Ishikawa (cell line): Measurements from ENCODE around the gene PITPNC1.

Experiments
- CEBPB ChIP-seq: IDR thresholded peaks from 2 replicates; pipeline ENCODE4 v1.6.1; 2012
- CREB1 ChIP-seq: IDR thresholded peaks from 2 replicates; pipeline ENCODE4 v1.6.1; 2012; ENCODE audit warnings: low read depth
- EGR1 ChIP-seq: IDR thresholded peaks from 2 replicates; pipeline ENCODE4 v1.6.1; 2012
- EP300 ChIP-seq: IDR thresholded peaks from 2 replicates; pipeline ENCODE4 v1.6.1; 2012; ENCODE audit warnings: borderline replicate concordance
- FOXM1 ChIP-seq: IDR thresholded peaks from 2 replicates; pipeline ENCODE4 v1.6.1; 2012; ENCODE audit warnings: low read depth, borderline replicate concordance
- NFIC ChIP-seq: IDR thresholded peaks from 2 replicates; pipeline ENCODE4 v1.6.1; 2012
- RAD21 ChIP-seq: IDR thresholded peaks from 2 replicates; pipeline ENCODE4 v1.6.1; 2012; ENCODE audit warnings: low read depth
- TAF1 ChIP-seq: IDR thresholded peaks from 2 replicates; pipeline ENCODE4 v1.6.1; 2012; ENCODE audit warnings: low read depth, mild to moderate bottlenecking
- TCF12 ChIP-seq: IDR thresholded peaks from 2 replicates; pipeline ENCODE4 v1.6.1; 2012; ENCODE audit warnings: low read depth
- TEAD4 ChIP-seq: IDR thresholded peaks from 2 replicates; pipeline ENCODE4 v1.6.1; 2012
- YY1 ChIP-seq: IDR thresholded peaks from 2 replicates; pipeline ENCODE4 v1.6.1; 2012; ENCODE audit warnings: low read depth
- ZBTB7A ChIP-seq: IDR thresholded peaks from 2 replicates; pipeline ENCODE4 v1.6.1; 2012; ENCODE audit warnings: low read depth
- TF ChIP-seq, protein P1 (sequence below): IDR thresholded peaks from 2 replicates; pipeline ENCODE4 v1.6.1; 2012; ENCODE audit warnings: low read depth, mild to moderate bottlenecking
- TF ChIP-seq, protein P2 (sequence below): IDR thresholded peaks from 2 replicates; pipeline ENCODE4 v1.6.1; 2012
- TF ChIP-seq, protein P3 (sequence below): IDR thresholded peaks from 2 replicates; pipeline ENCODE4 v1.6.1; 2012

The PITPNC1 gene

DNA sequence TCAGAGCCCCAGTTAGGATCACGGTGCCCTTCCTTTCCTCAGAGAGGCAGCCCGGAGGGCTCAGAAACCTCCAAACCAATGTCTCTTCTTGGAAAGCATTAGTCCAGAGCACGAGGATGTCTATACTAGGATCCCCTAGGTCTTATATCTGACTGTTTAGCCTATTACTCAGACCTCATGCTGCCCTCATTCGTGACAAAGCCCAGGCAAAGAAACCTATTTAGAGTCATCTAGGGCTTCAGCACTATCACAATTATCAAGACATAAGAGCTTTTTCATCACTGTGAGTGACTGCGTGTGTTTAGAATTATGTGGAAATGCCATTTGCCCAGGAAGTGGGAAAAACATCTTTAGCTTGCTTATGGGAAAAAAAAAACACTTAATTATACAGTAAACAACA is 180.8 kb downstream of the PITPNC1 start:
- TF ChIP-seq, protein P1, sequence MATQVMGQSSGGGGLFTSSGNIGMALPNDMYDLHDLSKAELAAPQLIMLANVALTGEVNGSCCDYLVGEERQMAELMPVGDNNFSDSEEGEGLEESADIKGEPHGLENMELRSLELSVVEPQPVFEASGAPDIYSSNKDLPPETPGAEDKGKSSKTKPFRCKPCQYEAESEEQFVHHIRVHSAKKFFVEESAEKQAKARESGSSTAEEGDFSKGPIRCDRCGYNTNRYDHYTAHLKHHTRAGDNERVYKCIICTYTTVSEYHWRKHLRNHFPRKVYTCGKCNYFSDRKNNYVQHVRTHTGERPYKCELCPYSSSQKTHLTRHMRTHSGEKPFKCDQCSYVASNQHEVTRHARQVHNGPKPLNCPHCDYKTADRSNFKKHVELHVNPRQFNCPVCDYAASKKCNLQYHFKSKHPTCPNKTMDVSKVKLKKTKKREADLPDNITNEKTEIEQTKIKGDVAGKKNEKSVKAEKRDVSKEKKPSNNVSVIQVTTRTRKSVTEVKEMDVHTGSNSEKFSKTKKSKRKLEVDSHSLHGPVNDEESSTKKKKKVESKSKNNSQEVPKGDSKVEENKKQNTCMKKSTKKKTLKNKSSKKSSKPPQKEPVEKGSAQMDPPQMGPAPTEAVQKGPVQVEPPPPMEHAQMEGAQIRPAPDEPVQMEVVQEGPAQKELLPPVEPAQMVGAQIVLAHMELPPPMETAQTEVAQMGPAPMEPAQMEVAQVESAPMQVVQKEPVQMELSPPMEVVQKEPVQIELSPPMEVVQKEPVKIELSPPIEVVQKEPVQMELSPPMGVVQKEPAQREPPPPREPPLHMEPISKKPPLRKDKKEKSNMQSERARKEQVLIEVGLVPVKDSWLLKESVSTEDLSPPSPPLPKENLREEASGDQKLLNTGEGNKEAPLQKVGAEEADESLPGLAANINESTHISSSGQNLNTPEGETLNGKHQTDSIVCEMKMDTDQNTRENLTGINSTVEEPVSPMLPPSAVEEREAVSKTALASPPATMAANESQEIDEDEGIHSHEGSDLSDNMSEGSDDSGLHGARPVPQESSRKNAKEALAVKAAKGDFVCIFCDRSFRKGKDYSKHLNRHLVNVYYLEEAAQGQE: no peak
- no peak for TF ChIP-seq CEBPB
- TF ChIP-seq ZBTB7A: no peak
- no peak for TF ChIP-seq TAF1

DNA sequence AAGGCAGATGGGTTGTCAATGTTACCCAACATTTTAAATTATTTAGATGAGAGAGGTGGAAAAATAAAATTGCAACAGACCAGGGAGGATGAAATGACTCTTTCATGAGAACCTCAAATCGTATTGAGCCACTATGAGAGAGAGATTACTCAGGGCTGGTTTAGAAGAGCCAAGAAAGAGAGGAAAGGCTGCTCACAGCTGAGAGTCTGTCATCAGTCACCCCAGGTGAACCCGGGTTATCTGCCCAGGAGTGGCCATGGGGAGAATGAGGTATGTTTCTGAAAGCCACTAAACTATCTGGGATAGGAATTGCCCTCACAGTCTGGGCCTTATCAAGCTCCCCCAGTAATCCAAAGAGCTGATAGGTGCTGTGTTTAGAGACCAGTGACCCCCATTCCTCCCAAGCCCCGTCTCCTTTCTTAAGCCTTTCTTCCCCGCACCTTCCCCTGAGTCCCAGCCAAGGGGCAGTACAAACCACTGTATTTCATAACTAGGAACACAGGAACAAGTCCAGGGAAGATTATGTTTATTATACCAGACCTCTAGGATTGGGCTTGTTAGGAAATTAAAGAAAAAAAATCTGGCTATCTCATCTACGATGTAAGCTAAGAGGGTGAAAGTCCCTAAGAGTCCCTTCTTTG is 181.8 kb downstream of the PITPNC1 start:
- TF ChIP-seq EP300 (no peak), CREB1 (no peak), TCF12 (no peak), ZBTB7A (no peak), EGR1 (no peak), TAF1 (no peak), YY1 (no peak), TEAD4 (no peak), FOXM1 (no peak), CEBPB (no peak), NFIC (no peak), RAD21 (no peak)
- TF ChIP-seq, protein P2, sequence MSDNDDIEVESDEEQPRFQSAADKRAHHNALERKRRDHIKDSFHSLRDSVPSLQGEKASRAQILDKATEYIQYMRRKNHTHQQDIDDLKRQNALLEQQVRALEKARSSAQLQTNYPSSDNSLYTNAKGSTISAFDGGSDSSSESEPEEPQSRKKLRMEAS: no peak
- TF ChIP-seq, protein P3, sequence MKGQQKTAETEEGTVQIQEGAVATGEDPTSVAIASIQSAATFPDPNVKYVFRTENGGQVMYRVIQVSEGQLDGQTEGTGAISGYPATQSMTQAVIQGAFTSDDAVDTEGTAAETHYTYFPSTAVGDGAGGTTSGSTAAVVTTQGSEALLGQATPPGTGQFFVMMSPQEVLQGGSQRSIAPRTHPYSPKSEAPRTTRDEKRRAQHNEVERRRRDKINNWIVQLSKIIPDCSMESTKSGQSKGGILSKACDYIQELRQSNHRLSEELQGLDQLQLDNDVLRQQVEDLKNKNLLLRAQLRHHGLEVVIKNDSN: no peak
- TF ChIP-seq, protein P1: no peak

DNA sequence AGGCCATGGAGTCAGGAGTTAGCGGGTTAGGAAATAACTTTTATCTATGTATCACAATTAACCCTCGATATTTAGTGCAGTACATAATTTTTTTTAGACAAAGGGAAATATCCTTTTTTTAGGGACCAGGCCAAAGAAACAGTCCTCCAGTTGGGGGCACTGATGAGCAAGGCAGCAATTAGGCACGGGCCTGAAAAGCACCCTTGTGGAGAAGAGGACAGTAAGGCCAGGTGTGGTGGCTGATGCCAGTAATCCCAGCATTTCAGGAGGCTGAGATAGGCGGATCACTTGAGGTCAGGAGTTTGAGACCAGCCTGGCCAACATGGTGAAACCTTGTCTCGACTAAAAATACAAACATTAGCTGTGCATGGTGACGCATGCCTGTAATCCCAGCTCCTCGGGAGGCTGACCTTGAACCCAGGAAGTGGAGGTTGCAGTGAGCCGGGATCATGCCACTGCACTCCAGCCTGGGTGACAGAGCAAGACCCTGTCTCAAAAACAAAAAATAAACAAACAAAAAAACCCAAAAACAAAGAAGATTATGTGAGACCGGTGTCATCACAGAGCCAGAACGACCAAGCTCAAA is 182.4 kb downstream of the PITPNC1 start:
- TF ChIP-seq RAD21: peak; percentile 57; the same call in 1 of the 2 replicates
- TF ChIP-seq, protein P3: no peak

DNA sequence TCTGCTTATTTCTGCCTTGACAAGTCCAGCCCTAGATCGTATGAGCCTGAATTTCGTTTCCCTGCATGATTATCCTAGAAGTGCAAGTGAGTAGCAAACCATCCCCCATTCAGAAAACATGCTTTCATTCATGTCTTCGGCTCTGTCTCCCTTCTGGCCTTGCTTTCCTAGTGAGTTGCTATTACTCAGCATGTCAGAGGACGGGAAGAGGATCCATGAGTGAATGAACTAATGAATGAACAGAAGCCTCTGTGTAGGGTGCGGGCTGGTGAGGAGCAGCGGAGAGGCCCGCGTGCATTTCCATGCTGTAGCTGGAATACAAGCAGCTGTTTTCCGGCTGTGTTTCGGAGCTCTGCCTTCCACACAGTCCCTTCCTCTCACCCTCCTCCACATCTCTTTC is 184.9 kb downstream of the PITPNC1 start:
- TF ChIP-seq EGR1 (no peak), TCF12 (no peak), EP300 (no peak), FOXM1 (no peak), RAD21 (no peak), NFIC (no peak), TEAD4 (no peak), CEBPB (no peak), ZBTB7A (no peak), YY1 (no peak)
- TF ChIP-seq, protein P2: no peak
- TF ChIP-seq, protein P3: no peak
- TF ChIP-seq, protein P1: no peak
